HepG2 (cell line): ENCODE data around the gene NAALADL1. TPM values are rescaled to one million over a fixed set of nuclear protein-coding genes. Genes with fewer than 3 reads are reported as not detected.

Experiments
- ARNT2 ChIP-seq: sonication (generic); formaldehyde crosslinking; IDR thresholded peaks from 2 replicates; pipeline ENCODE4 v1.8.0; 2022; ENCODE audit warnings: mild to moderate bottlenecking, low read depth, missing genetic modification reagents, moderate library complexity
- CBFB ChIP-seq: sonication (generic); formaldehyde crosslinking; IDR thresholded peaks from 2 replicates; pipeline ENCODE4 v1.4.0; 2020; ENCODE audit warnings: missing genetic modification reagents
- EP300 ChIP-seq, 3 experiments: sonication (generic) in 1 of 3; formaldehyde crosslinking in 1 of 3; IDR thresholded peaks; 2 replicates each; pipeline versions ENCODE4 v1.5.1 to v1.6.1; 2011 to 2020; ENCODE audit warnings: low read depth in 2 of 3, low read length in 2 of 3, borderline replicate concordance in 1 of 3, improper control_type of control experiment in 1 of 3, mild to moderate bottlenecking in 1 of 3, missing genetic modification reagents in 1 of 3, moderate library complexity in 1 of 3
- EZH2 ChIP-seq: conservative IDR thresholded peaks from 2 replicates; pipeline ENCODE4 v1.6.1; 2012; ENCODE audit warnings: mild to moderate bottlenecking, low read depth, low read length, moderate library complexity
- FOXA1 ChIP-seq, 2 experiments: fragments of 450-650 bp in 1 of 2; sonication (generic) in 1 of 2; formaldehyde crosslinking in 1 of 2; IDR thresholded peaks; 2 replicates each; pipeline versions ENCODE4 v1.4.0 to v1.6.1; 2016 to 2020; ENCODE audit warnings: missing genetic modification reagents in 1 of 2
- FOXP1 ChIP-seq, 2 experiments: fragments of 450-650 bp in 1 of 2; IDR thresholded peaks; 2 replicates each; pipeline ENCODE4 v1.6.1; 2017 to 2018; ENCODE audit warnings: antibody characterized with exemption in 1 of 2
- HOXA3 ChIP-seq: sonication (generic); formaldehyde crosslinking; IDR thresholded peaks from 2 replicates; pipeline ENCODE4 v1.5.0; 2020; ENCODE audit warnings: missing genetic modification reagents
- MYNN ChIP-seq: sonication (generic); formaldehyde crosslinking; IDR thresholded peaks from 2 replicates; pipeline ENCODE4 v1.4.0; 2020; ENCODE audit warnings: mild to moderate bottlenecking, low read depth, missing genetic modification reagents
- NFE2 ChIP-seq: sonication (generic); formaldehyde crosslinking; IDR thresholded peaks from 2 replicates; pipeline ENCODE4 v1.4.0; 2020; ENCODE audit warnings: missing genetic modification reagents
- PAWR ChIP-seq: sonication (generic); formaldehyde crosslinking; IDR thresholded peaks from 2 replicates; pipeline ENCODE4 v1.4.0; 2020; ENCODE audit warnings: missing genetic modification reagents, mild to moderate bottlenecking, borderline replicate concordance
- SNAPC4 ChIP-seq: sonication (generic); formaldehyde crosslinking; IDR thresholded peaks from 2 replicates; pipeline ENCODE4 v1.4.0; 2020; ENCODE audit warnings: mild to moderate bottlenecking, missing genetic modification reagents
- SRF ChIP-seq: IDR thresholded peaks from 2 replicates; pipeline ENCODE4 v1.6.1; 2011; ENCODE audit warnings: mild to moderate bottlenecking, low read depth, low read length, moderate library complexity
- U2AF2 ChIP-seq: fragments of 200-400 bp; formaldehyde crosslinking; IDR thresholded peaks from 2 replicates; pipeline ENCODE4 v1.6.1; 2017; ENCODE audit warnings: low read depth, mild to moderate bottlenecking, low read length
- ZBTB3 ChIP-seq: sonication (generic); formaldehyde crosslinking; IDR thresholded peaks from 2 replicates; pipeline ENCODE4 v1.4.0; 2020; ENCODE audit warnings: low read depth, mild to moderate bottlenecking, moderate library complexity, missing genetic modification reagents, borderline replicate concordance
- ZNF724P ChIP-seq: sonication (generic); formaldehyde crosslinking; IDR thresholded peaks from 2 replicates; pipeline ENCODE4 v1.8.0; 2022; ENCODE audit warnings: missing genetic modification reagents, borderline replicate concordance
- ZNF788 ChIP-seq: sonication (generic); formaldehyde crosslinking; IDR thresholded peaks from 2 replicates; pipeline ENCODE4 v1.5.0; 2020; ENCODE audit warnings: mild to moderate bottlenecking, missing genetic modification reagents, borderline replicate concordance
- polyA plus RNA-seq, 8 experiments: library from polyadenylated mRNA; depleted of rRNA in 3 of 8; stranded (reverse) in 7 of 8; unstranded in 1 of 8; fragments of >200 nt; fragmentation: Illumina TruSeq in 4 of 8; extraction: Trizol in 4 of 8; gene quantifications; 2 replicates each; pipeline versions ENCODE4 v1.2.1 to v1.2.3, GENCODE V29; 2011 to 2016; ENCODE audit warnings: low read depth in 4 of 8, missing spikeins in 1 of 8, mixed read lengths in 1 of 8; ENCODE audit not compliant: insufficient read depth in 1 of 8
- total RNA-seq, 5 experiments: library from RNA; depleted of rRNA; stranded (reverse); fragments of >200 nt; fragmentation: Illumina TruSeq; extraction: Trizol; gene quantifications; 2 replicates each; pipeline ENCODE4 v1.2.3, GENCODE V29; 2016; ENCODE audit warnings: low read depth in 1 of 5
- TF ChIP-seq, protein P1 (sequence below): IDR thresholded peaks from 2 replicates; pipeline ENCODE4 v1.6.1; 2012; ENCODE audit warnings: low read length, improper control_type of control experiment
- TF ChIP-seq, protein P2 (sequence below): sonication (generic); formaldehyde crosslinking; IDR thresholded peaks from 2 replicates; pipeline ENCODE4 v1.4.0; 2020; ENCODE audit warnings: mild to moderate bottlenecking, low read depth, missing genetic modification reagents
- TF ChIP-seq, protein P3 (sequence below): IDR thresholded peaks from 2 replicates; pipeline ENCODE4 v1.6.1; 2016; ENCODE audit warnings: mild to moderate bottlenecking, missing biosample characterization, missing genetic modification reagents

The NAALADL1 gene
- total and polyA plus RNA-seq, 2 of the 13 experiments (the other 11 are each of a cell fraction or from before 2014, with no cell fraction given) = 9.3 to 33.9 TPM

DNA sequence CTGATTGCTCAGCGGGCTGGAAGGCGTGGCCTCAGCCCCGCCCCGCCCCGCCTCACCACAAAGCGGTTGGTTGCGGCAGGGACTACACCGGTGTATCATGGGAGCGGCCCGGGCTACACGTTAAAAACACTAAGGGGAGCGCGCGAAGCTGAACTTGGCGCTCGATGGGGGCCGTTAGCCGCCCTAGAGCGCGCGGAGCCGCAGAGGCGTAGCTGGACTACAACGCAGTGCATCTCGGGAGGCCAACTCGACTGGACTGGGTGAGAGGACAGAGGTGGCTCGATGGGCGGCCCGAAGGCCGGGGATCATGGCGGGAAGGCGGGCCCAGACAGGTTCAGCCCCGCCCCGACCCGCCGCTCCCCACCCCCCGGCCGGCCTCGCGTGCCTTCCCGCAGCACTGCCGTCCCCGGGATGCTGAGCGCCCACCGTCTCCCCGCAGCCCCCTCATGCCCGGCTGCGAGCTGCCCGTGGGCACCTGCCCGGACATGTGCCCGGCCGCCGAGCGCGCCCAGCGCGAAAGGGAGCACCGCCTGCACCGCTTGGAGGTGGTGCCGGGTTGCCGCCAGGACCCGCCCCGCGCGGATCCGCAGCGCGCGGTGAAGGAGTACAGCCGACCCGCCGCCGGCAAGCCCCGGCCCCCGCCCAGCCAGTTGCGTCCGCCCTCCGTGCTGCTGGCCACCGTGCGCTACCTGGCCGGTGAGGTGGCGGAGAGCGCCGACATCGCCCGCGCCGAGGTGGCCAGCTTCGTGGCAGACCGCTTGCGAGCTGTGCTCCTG lies 17.3 kb downstream of the NAALADL1 start, which contains the start of gene SAC3D1 (continued):
- TF ChIP-seq ARNT2 (CRISPR knock-in tag) (peak; percentile 17; the same call in 1 of the 2 replicates), PAWR (CRISPR knock-in tag) (no peak), NFE2 (CRISPR knock-in tag) (no peak), ZNF724P (CRISPR knock-in tag) (peak; percentile 63; the same call in 1 of the 2 replicates), SNAPC4 (CRISPR knock-in tag) (0 out of 2 replicates have a peak, but pooled peaks have one; percentile 55), CBFB (CRISPR knock-in tag) (no peak), EP300 (IDR thresholded peaks at IDR 0.05; ENCODE audit: low read depth in 2 of 2, low read length in 2 of 2) (no peak), EP300 (CRISPR knock-in tag; IDR thresholded peaks at IDR 0.05; ENCODE audit: borderline replicate concordance) (no peak), SRF (no peak), ZBTB3 (no peak), U2AF2 (0 out of 2 replicates have a peak, but pooled peaks have one; percentile 49), FOXA1 (IDR thresholded peaks at IDR 0.05) (no peak), FOXA1 (CRISPR knock-in tag; IDR thresholded peaks at IDR 0.05) (no peak), EZH2 (no peak), MYNN (no peak), FOXP1 (IDR thresholded peaks at IDR 0.05) (no peak), FOXP1 (CRISPR knock-in tag; IDR thresholded peaks at IDR 0.05) (no peak), ZNF788 (peak; percentile 63; the same call in 1 of the 2 replicates), HOXA3 (CRISPR knock-in tag) (peak; percentile 85)
- TF ChIP-seq, protein P1, sequence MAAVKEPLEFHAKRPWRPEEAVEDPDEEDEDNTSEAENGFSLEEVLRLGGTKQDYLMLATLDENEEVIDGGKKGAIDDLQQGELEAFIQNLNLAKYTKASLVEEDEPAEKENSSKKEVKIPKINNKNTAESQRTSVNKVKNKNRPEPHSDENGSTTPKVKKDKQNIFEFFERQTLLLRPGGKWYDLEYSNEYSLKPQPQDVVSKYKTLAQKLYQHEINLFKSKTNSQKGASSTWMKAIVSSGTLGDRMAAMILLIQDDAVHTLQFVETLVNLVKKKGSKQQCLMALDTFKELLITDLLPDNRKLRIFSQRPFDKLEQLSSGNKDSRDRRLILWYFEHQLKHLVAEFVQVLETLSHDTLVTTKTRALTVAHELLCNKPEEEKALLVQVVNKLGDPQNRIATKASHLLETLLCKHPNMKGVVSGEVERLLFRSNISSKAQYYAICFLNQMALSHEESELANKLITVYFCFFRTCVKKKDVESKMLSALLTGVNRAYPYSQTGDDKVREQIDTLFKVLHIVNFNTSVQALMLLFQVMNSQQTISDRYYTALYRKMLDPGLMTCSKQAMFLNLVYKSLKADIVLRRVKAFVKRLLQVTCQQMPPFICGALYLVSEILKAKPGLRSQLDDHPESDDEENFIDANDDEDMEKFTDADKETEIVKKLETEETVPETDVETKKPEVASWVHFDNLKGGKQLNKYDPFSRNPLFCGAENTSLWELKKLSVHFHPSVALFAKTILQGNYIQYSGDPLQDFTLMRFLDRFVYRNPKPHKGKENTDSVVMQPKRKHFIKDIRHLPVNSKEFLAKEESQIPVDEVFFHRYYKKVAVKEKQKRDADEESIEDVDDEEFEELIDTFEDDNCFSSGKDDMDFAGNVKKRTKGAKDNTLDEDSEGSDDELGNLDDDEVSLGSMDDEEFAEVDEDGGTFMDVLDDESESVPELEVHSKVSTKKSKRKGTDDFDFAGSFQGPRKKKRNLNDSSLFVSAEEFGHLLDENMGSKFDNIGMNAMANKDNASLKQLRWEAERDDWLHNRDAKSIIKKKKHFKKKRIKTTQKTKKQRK = no peak
- TF ChIP-seq, protein P2, sequence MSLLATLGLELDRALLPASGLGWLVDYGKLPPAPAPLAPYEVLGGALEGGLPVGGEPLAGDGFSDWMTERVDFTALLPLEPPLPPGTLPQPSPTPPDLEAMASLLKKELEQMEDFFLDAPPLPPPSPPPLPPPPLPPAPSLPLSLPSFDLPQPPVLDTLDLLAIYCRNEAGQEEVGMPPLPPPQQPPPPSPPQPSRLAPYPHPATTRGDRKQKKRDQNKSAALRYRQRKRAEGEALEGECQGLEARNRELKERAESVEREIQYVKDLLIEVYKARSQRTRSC (CRISPR knock-in tag) = no peak
- TF ChIP-seq, protein P3, sequence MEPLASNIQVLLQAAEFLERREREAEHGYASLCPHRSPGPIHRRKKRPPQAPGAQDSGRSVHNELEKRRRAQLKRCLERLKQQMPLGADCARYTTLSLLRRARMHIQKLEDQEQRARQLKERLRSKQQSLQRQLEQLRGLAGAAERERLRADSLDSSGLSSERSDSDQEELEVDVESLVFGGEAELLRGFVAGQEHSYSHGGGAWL (CRISPR knock-in tag) = peak; percentile 45; the same call in 1 of the 2 replicates
